ENCODE results near the gene LYRM2. TPM values are rescaled to one million over a fixed set of nuclear protein-coding genes. Genes with fewer than 3 reads are reported as not detected.
A peak's percentile ranks its signal among the peaks of the same experiment; 100 is the strongest.

The LYRM2 gene, protein sequence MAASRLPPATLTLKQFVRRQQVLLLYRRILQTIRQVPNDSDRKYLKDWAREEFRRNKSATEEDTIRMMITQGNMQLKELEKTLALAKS
- 10 to 100 TPM; 18.6 to 24.8 TPM for total RNA-seq
- 32.5 TPM for polyA plus RNA-seq (ENCODE audit: insufficient read depth, low read depth, low replicate concordance)
- long read RNA-seq, donor 1, full-length matches to known transcripts = 21 of 45 reads
- long read RNA-seq, donor 1, partial matches to known transcripts = 24 of 45 reads
- long read RNA-seq, donor 1, other reads (novel, unspliced or antisense) = 0 of 45 reads
- long read RNA-seq, donor 2, full-length matches to known transcripts = 15 of 15 reads
- long read RNA-seq, donor 2, partial matches to known transcripts = 0 of 15 reads
- long read RNA-seq, donor 2, other reads (novel, unspliced or antisense) = 0 of 15 reads

DNA sequence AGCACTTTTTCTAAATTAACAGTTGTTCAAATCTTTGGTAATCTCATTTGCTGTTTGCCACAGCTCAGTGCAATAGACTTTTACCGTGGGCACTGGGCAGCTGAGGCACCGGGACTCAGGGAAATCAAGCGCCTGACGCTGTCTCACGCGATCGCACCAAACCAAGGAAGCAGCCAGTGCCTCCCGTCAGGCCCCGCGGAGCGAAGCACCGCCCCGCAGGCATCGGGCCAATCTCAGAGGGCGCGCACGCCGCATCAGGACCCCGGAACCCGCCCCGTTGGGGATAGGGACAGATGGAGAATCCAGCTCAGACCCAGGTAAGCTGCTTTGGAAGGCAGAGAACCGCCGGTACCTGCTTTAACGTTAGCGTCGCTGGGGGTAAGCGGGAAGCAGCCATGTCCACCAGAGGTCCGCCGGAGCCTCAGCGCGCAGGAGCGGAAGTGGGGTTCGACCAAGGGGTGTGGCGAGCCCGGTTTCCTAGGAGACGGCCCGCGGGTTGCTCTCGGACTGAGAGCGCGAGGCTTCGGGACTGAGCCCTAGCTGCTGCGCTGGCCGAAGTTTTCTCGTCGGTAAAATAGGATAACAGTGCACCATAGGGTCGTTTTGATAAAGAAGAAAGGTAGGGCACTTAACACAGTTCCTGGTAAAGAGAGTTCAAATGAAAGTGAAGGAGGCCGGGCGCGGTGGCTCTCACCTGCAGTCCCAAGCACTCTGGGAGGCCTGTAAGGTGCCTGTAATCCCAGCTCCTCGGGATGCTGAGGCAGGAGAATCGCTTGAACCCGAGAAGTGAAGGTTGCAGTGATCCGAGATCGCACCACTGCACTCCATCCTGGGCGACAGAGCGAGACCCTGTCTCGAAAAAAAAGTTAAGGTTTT lies at the start of gene LYRM2:
TSS of gene LYRM2 (minus strand) at position 428 of the 876 bp plus-strand sequence. CDS start at position 397, 31 bp downstream.
- intact Hi-C loops (cut with DNase I; ENCODE audit: low total_unique reads) = no loop called here
- peak; percentile 96 for DNase-seq
- 1 to 2% methylated on average over 16 to 51 of the region's 58 CpGs for WGBS, 2 donors
- Histone ChIP-seq H3K36me3 (ENCODE audit: low read depth, missing control alignments) (no peaks in the 10 kb centered on the region), H3K27ac (peak within 1 kb of the TSS; percentile 92 to 94), H3K4me3 (peak within 1 kb of the TSS; percentile 77 to 87), H3K9me3 (no peaks in the 10 kb centered on the region), H3K27me3 (no peaks in the 10 kb centered on the region), H3K4me1 (peaks cover 5% of the 10 kb centered on the region)
- TF ChIP-seq, protein P1, sequence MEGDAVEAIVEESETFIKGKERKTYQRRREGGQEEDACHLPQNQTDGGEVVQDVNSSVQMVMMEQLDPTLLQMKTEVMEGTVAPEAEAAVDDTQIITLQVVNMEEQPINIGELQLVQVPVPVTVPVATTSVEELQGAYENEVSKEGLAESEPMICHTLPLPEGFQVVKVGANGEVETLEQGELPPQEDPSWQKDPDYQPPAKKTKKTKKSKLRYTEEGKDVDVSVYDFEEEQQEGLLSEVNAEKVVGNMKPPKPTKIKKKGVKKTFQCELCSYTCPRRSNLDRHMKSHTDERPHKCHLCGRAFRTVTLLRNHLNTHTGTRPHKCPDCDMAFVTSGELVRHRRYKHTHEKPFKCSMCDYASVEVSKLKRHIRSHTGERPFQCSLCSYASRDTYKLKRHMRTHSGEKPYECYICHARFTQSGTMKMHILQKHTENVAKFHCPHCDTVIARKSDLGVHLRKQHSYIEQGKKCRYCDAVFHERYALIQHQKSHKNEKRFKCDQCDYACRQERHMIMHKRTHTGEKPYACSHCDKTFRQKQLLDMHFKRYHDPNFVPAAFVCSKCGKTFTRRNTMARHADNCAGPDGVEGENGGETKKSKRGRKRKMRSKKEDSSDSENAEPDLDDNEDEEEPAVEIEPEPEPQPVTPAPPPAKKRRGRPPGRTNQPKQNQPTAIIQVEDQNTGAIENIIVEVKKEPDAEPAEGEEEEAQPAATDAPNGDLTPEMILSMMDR (IDR thresholded peaks at IDR 0.05) = no peak
- peak; percentile 30 for TF ChIP-seq POLR2A (IDR thresholded peaks at IDR 0.05)

DNA sequence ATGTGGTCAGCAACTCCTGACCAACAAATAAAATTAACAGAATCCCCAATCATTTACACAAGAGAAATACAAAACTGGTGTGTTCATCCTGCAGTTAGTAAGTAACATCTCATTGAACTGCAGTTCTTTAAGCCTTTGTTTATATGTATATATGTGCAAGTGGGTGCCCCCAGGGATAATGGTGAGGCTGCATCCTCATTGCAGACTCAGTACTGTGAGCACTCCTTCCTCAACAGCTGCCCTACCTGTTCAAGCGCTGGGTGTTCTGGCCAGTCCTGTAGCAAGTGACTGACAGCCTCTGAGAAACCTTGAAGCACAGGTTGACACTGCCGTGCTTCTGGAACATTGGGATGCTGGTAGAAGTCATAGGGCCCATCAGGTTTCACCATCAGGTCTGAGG lies 49.8 kb upstream of the LYRM2 start:
- H3K4me3 ChIP-seq = no peak overlapping the region
- intact Hi-C loops (cut with DNase I; ENCODE audit: low total_unique reads) = no loop called here
- H3K27me3 ChIP-seq = no peaks in the 10 kb centered on the region
- H3K27ac ChIP-seq = peak overlapping the region; percentile 72 to 77
- no peak for TF ChIP-seq POLR2A (IDR thresholded peaks at IDR 0.05)
- TF ChIP-seq, protein P1 (IDR thresholded peaks at IDR 0.05) = no peak
- 88 to 100% methylated on average over 1 to 2 of the region's 2 CpGs for WGBS, 2 donors
- no peaks in the 10 kb centered on the region for H3K36me3 ChIP-seq (ENCODE audit: low read depth, missing control alignments)
- no peaks in the 10 kb centered on the region for H3K9me3 ChIP-seq
- peaks cover 14% of the 10 kb centered on the region for H3K4me1 ChIP-seq
- DNase-seq = no peak

DNA sequence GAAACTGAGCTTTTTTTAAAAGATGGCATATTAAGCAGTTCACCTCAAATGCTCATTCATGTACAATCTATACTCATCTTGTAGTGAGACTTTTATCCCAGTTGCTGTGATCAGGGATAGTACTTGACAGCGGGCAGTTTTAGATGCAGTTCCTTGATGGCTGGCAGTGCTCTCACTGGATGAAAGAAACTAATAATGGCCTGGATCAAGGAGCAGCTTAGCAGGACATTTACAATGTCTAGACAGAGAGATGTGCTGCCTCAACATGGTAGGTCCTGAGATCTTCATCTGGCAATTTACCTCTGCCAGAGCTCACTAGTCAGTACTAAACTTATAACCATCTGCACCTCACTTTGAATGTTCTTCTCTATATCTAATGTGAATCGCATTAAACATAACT lies 46.8 kb upstream of the LYRM2 start:
- intact Hi-C loops (cut with DNase I; ENCODE audit: low total_unique reads) = no loop called here
- Histone ChIP-seq H3K4me1 (peaks cover 4% of the 10 kb centered on the region), H3K27ac (no peak overlapping the region), H3K36me3 (ENCODE audit: low read depth, missing control alignments) (no peaks in the 10 kb centered on the region), H3K4me3 (no peak overlapping the region), H3K27me3 (no peaks in the 10 kb centered on the region), H3K9me3 (no peaks in the 10 kb centered on the region)
- TF ChIP-seq, protein P1 (IDR thresholded peaks at IDR 0.05) = no peak
- TF ChIP-seq POLR2A (IDR thresholded peaks at IDR 0.05) = no peak
- 98 to 100% methylated on average over 2 of the region's 2 CpGs for WGBS, 2 donors
- DNase-seq = no peak

DNA sequence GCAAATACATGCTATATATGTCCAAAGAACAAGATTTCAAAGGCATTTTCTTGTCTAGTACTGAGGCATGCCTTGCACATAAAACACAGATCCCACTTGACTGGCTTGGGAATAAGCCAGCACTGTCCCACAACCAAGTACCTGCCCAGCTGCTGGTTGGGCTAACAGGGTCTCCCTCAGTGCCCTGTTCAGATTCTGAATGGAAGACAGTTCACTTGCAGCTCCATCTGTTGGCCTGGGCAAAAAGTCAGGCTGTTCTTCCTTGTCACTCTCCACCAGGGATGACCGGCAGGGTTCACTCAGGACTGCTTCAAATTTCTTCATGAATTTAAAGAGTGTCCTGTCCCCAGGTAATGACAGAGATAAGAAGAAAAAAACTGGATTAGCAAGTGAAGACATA lies 44.4 kb upstream of the LYRM2 start:
- no peak for DNase-seq
- Histone ChIP-seq H3K27ac (no peak overlapping the region), H3K4me1 (no peaks in the 10 kb centered on the region), H3K9me3 (no peaks in the 10 kb centered on the region), H3K36me3 (ENCODE audit: low read depth, missing control alignments) (no peaks in the 10 kb centered on the region), H3K27me3 (no peaks in the 10 kb centered on the region), H3K4me3 (no peak overlapping the region)
- 88 to 93% methylated on average over 1 of the region's 1 CpG for WGBS, 2 donors
- intact Hi-C loops (cut with DNase I; ENCODE audit: low total_unique reads) = no loop called here
- no peak for TF ChIP-seq POLR2A (IDR thresholded peaks at IDR 0.05)
- TF ChIP-seq, protein P1 (IDR thresholded peaks at IDR 0.05) = no peak
